ENCODE results near the gene EBF3.

EBF3 gene

GRCh38 chr10:129849853-129850252 lies 114.2 kb downstream of the EBF3 start:
- DNase-seq: no peak

- DNase-seq: no peak
Observed at GRCh38 chr10:129849452-129849750, 114.7 kb downstream of the EBF3 start.

GRCh38 chr10:129848696-129849451 lies 115.2 kb downstream of the EBF3 start:
- no peak for DNase-seq

GRCh38 chr10:129847741-129848483 lies 116.2 kb downstream of the EBF3 start:
- DNase-seq: no peak

GRCh38 chr10:129846991-129847391 lies 117.1 kb downstream of the EBF3 start:
- DNase-seq: no peak

GRCh38 chr10:129845111-129845753 lies 118.8 kb downstream of the EBF3 start:
- DNase-seq: no peak

GRCh38 chr10:129844216-129844766 lies 119.8 kb downstream of the EBF3 start:
- no peak for DNase-seq

GRCh38 chr10:129843702-129844101 lies 120.4 kb downstream of the EBF3 start:
- no peak for DNase-seq

- DNase-seq: no peak
Observed at GRCh38 chr10:129843131-129843541, 120.9 kb downstream of the EBF3 start.

- DNase-seq: no peak
Observed at GRCh38 chr10:129842031-129842430, 122.0 kb downstream of the EBF3 start.

GRCh38 chr10:129841590-129841989 lies 122.5 kb downstream of the EBF3 start:
- no peak for DNase-seq

GRCh38 chr10:129841071-129841470 lies 123.0 kb downstream of the EBF3 start:
- DNase-seq: no peak

- DNase-seq: no peak
Observed at GRCh38 chr10:129840196-129840590, 123.9 kb downstream of the EBF3 start.

GRCh38 chr10:129839285-129840195 lies 124.5 kb downstream of the EBF3 start:
- DNase-seq: no peak

- DNase-seq: no peak
Observed at GRCh38 chr10:129838794-129839193, 125.3 kb downstream of the EBF3 start.

- DNase-seq: no peak
Observed at GRCh38 chr10:129837909-129838582, 126.0 kb downstream of the EBF3 start.

GRCh38 chr10:129836253-129836652 lies 127.8 kb downstream of the EBF3 start:
- DNase-seq: no peak

GRCh38 chr10:129833994-129834739 lies 129.9 kb downstream of the EBF3 start:
- DNase-seq: no peak

GRCh38 chr10:129833468-129833950 lies 130.6 kb downstream of the EBF3 start:
- no peak for DNase-seq

GRCh38 chr10:129832573-129833467 lies 131.3 kb downstream of the EBF3 start:
- no peak for DNase-seq

All from fibroblast of upper back skin (primary cell).